HG02884 (cell line): ENCODE data around the gene EFNB2.
A peak's percentile ranks its signal among the peaks of the same experiment; 100 is the strongest.

Source experiments
- ATAC-seq: cut with Tn5 transposase; IDR thresholded peaks from one replicate; pipeline ENCODE4 v1.9.1; 2021; ENCODE audit warnings: mild to moderate bottlenecking, moderate library complexity; ENCODE audit not compliant: unreplicated experiment

The EFNB2 gene

GRCh38 chr13:106535552-106536243, at the start of gene EFNB2:
Gene EFNB2 (minus strand): TSS chr13:106535662. CDS start chr13:106534964, 698 bp downstream.
- ATAC-seq: peak; percentile 90

- no peak for ATAC-seq
These were observed 45.8 kb upstream of the EFNB2 start for GRCh38 chr13:106581225-106581624.

GRCh38 chr13:106575896-106576295, 40.4 kb upstream of the EFNB2 start:
- ATAC-seq: no peak

GRCh38 chr13:106573868-106574267, 38.4 kb upstream of the EFNB2 start:
- no peak for ATAC-seq

GRCh38 chr13:106573284-106573846, 37.9 kb upstream of the EFNB2 start:
- ATAC-seq: no peak

GRCh38 chr13:106570299-106570852, 34.9 kb upstream of the EFNB2 start:
- no peak for ATAC-seq

- no peak for ATAC-seq
These were observed 34.0 kb upstream of the EFNB2 start for GRCh38 chr13:106569233-106570095.

- ATAC-seq: peak; percentile 42
These were observed 33.0 kb upstream of the EFNB2 start for GRCh38 chr13:106568299-106569003.

- peak; percentile 65 for ATAC-seq
These were observed 32.2 kb upstream of the EFNB2 start, which contains the start of gene ARGLU1 for GRCh38 chr13:106567474-106568298. Gene ARGLU1 (minus strand): TSS chr13:106568137. CDS start chr13:106567919, 218 bp downstream.

GRCh38 chr13:106566641-106567473, 31.4 kb upstream of the EFNB2 start:
- peak; percentile 37 for ATAC-seq

- no peak for ATAC-seq
These were observed 29.8 kb upstream of the EFNB2 start for GRCh38 chr13:106565127-106565775.

- no peak for ATAC-seq
These were observed 26.8 kb upstream of the EFNB2 start for GRCh38 chr13:106562301-106562700.

GRCh38 chr13:106561551-106562170, 26.2 kb upstream of the EFNB2 start:
- ATAC-seq: peak; percentile 79

- ATAC-seq: peak; percentile 38
These were observed 25.4 kb upstream of the EFNB2 start for GRCh38 chr13:106560821-106561220.

GRCh38 chr13:106558527-106558926, 23.1 kb upstream of the EFNB2 start:
- ATAC-seq: no peak

- no peak for ATAC-seq
These were observed 20.3 kb upstream of the EFNB2 start for GRCh38 chr13:106555631-106556328.

GRCh38 chr13:106551751-106552150, 16.3 kb upstream of the EFNB2 start:
- ATAC-seq: no peak
